HG03045 (cell line): Measurements from ENCODE around the gene APOB.

Experiments
- ATAC-seq: cut with Tn5 transposase; IDR thresholded peaks from one replicate; pipeline ENCODE4 v1.9.1; 2021; ENCODE audit warnings: mild to moderate bottlenecking, moderate library complexity; ENCODE audit not compliant: unreplicated experiment

APOB gene

GRCh38 chr2:21020031-21020667 lies 23.7 kb downstream of the APOB start:
- ATAC-seq: no peak

- no peak for ATAC-seq
Observed at GRCh38 chr2:21019678-21020021, 24.2 kb downstream of the APOB start.

- ATAC-seq: no peak
Observed at GRCh38 chr2:21019000-21019677, 24.7 kb downstream of the APOB start.

- ATAC-seq: no peak
Observed at GRCh38 chr2:21018290-21018689, 25.6 kb downstream of the APOB start.

- ATAC-seq: no peak
Observed at GRCh38 chr2:21017748-21018276, 26.1 kb downstream of the APOB start.

GRCh38 chr2:21015281-21015645 lies 28.6 kb downstream of the APOB start:
- ATAC-seq: no peak

- no peak for ATAC-seq
Observed at GRCh38 chr2:21014364-21015280, 29.3 kb downstream of the APOB start.

- no peak for ATAC-seq
Observed at GRCh38 chr2:21013043-21013816, 30.6 kb downstream of the APOB start.

- no peak for ATAC-seq
Observed at GRCh38 chr2:21012557-21012937, 31.3 kb downstream of the APOB start.

- ATAC-seq: no peak
Observed at GRCh38 chr2:21011876-21012556, 31.9 kb downstream of the APOB start.

GRCh38 chr2:21011453-21011852 lies 32.4 kb downstream of the APOB start:
- no peak for ATAC-seq

GRCh38 chr2:21010813-21011439 lies 32.9 kb downstream of the APOB start:
- no peak for ATAC-seq

- ATAC-seq: no peak
Observed at GRCh38 chr2:21009662-21010225, 34.1 kb downstream of the APOB start.

GRCh38 chr2:21008790-21009661 lies 34.8 kb downstream of the APOB start:
- ATAC-seq: no peak

- ATAC-seq: no peak
Observed at GRCh38 chr2:21008014-21008789, 35.7 kb downstream of the APOB start.

- ATAC-seq: no peak
Observed at GRCh38 chr2:21007129-21008013, 36.5 kb downstream of the APOB start.
